Cardiac muscle cell (in vitro differentiated cells and primary cell): ENCODE results near the gene EXOC3L2. TPM values are rescaled to one million over a fixed set of nuclear protein-coding genes. Genes with fewer than 3 reads are reported as not detected.
A peak's percentile ranks its signal among the peaks of the same experiment; 100 is the strongest.

ENCODE experiments used
- DNase-seq, 2 donors: peaks; one replicate each; pipeline versions ENCODE4 v3.0.0 to v3.0.0-alpha.2; 2010 to 2017; ENCODE audit warnings: low read depth in 1 of 2, low spot score in 1 of 2
- H3K27ac ChIP-seq: fragments of 200-600 bp; sonication (generic); 2 replicates; pipeline ENCODE4 v1.5.1; 2016
- H3K27me3 ChIP-seq: fragments of 200-600 bp; sonication (generic); 2 replicates; pipeline ENCODE4 v1.6.0; 2016; ENCODE audit warnings: control low read depth
- H3K36me3 ChIP-seq: fragments of 200-600 bp; sonication (generic); 2 replicates; pipeline ENCODE4 v1.5.1; 2016; ENCODE audit warnings: control low read depth
- H3K4me1 ChIP-seq: fragments of 200-600 bp; sonication (generic); 2 replicates; pipeline ENCODE4 v1.8.1; 2017; ENCODE audit warnings: low read depth, mild to moderate bottlenecking, mixed run types
- H3K4me3 ChIP-seq: fragments of 200-600 bp; sonication (generic); 2 replicates; pipeline ENCODE4 v1.5.1; 2016; ENCODE audit warnings: mild to moderate bottlenecking
- H3K9me3 ChIP-seq: fragments of 200-600 bp; sonication (generic); 2 replicates; pipeline ENCODE4 v1.5.1; 2017; ENCODE audit warnings: low read depth, mild to moderate bottlenecking, control low read depth
- CTCF ChIP-seq: IDR thresholded peaks from 2 replicates; pipeline ENCODE4 v1.5.1; 2012; ENCODE audit warnings: low read depth, mild to moderate bottlenecking, low read length
- polyA plus RNA-seq: library from polyadenylated mRNA; unstranded; fragments of >200 nt; fragmentation: Nextera tagmentation; extraction: Ambion mirVana; gene quantifications from 2 replicates; pipeline ENCODE4 v1.2.1, GENCODE V29; 2016
- total RNA-seq: library from RNA; depleted of rRNA; stranded (reverse); fragments of >200 nt; gene quantifications from 2 replicates; pipeline ENCODE4 v1.2.3, GENCODE V29; 2016

EXOC3L2 gene
- total and polyA plus RNA-seq, 2 experiments from 2014 or later = 1.5 to 2.2 TPM

GRCh38 chr19:45184115-45184514, 61.1 kb downstream of the EXOC3L2 start:
- Histone ChIP-seq H3K9me3 (no peaks in the 10 kb centered on the region), H3K4me1 (no peaks in the 10 kb centered on the region), H3K4me3 (no peak overlapping the region), H3K27me3 (no peaks in the 10 kb centered on the region), H3K36me3 (no peaks in the 10 kb centered on the region), H3K27ac (no peak overlapping the region)
- TF ChIP-seq CTCF = no peak
- no peak for DNase-seq

DNA sequence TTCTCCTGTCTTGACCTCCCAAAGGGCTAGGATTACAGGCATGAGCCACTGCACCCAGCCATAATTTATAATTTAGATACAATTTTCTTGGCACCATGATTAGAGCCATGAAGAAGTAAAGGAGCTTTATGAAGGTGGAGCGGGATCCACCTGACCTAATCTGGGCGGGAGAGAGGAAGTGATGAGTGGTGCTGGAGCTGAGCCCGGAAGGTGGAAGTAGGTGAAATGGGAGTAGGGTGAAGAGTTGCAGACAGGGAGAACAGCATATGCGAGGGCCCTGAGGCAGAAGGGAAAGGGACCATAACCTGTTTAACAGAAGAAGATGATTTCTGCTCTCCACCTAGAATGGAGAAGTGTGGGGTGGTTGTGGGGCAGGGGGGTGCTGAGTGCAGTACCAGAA, 62.4 kb downstream of the EXOC3L2 start:
- Histone ChIP-seq H3K4me1 (no peaks in the 10 kb centered on the region), H3K36me3 (no peaks in the 10 kb centered on the region), H3K27ac (no peak overlapping the region), H3K9me3 (no peaks in the 10 kb centered on the region), H3K27me3 (no peaks in the 10 kb centered on the region), H3K4me3 (no peak overlapping the region)
- DNase-seq = no peak
- TF ChIP-seq CTCF = no peak

DNA sequence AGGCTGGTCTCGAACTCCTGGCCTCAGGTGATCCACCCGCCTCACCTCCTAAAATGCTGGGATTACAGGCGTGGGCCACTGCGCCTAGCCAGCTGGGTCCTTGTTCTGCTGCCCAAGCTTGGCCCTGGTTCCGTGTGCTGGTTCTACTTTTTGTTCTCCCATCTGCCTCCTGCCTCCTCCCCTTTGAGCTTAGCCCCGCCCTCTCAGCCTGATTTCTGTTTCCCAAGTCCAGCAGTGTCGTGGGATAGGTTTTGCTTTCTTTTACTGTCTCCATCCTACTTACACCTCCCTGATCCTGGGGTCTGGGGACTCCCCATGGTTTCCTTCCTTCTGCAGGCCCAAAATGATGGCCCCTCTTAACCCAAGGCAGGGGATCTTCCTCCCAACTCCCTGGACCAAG, 64.3 kb downstream of the EXOC3L2 start:
- H3K27ac ChIP-seq = no peak overlapping the region
- no peak for DNase-seq
- H3K36me3 ChIP-seq = no peaks in the 10 kb centered on the region
- no peak for TF ChIP-seq CTCF
- H3K4me3 ChIP-seq = no peak overlapping the region
- H3K27me3 ChIP-seq = no peaks in the 10 kb centered on the region
- peaks cover 4% of the 10 kb centered on the region for H3K4me1 ChIP-seq
- H3K9me3 ChIP-seq = no peaks in the 10 kb centered on the region

GRCh38 chr19:45179892-45180370, 65.3 kb downstream of the EXOC3L2 start:
- DNase-seq = no peak
- Histone ChIP-seq H3K27ac (no peak overlapping the region), H3K27me3 (no peaks in the 10 kb centered on the region), H3K9me3 (no peaks in the 10 kb centered on the region), H3K36me3 (no peaks in the 10 kb centered on the region), H3K4me3 (peak overlapping the region; percentile 81), H3K4me1 (peaks cover 4% of the 10 kb centered on the region)
- no peak for TF ChIP-seq CTCF

GRCh38 chr19:45179072-45179891, 65.9 kb downstream of the EXOC3L2 start:
- peaks cover 4% of the 10 kb centered on the region for H3K4me1 ChIP-seq
- no peak for TF ChIP-seq CTCF
- H3K27me3 ChIP-seq = no peaks in the 10 kb centered on the region
- peak overlapping the region; percentile 54 for H3K27ac ChIP-seq
- no peaks in the 10 kb centered on the region for H3K9me3 ChIP-seq
- peak overlapping the region; percentile 81 for H3K4me3 ChIP-seq
- H3K36me3 ChIP-seq = no peaks in the 10 kb centered on the region
- DNase-seq = peak; percentile 46 to 53
